ENCODE data around the gene POLE. TPM values are rescaled to one million over a fixed set of nuclear protein-coding genes. Genes with fewer than 3 reads are reported as not detected.

The POLE gene
- total and polyA plus RNA-seq, 9 of the 15 experiments (the other 6 are each of a cell fraction or from before 2014, with no cell fraction given), result 2.4 to 154 (median 49.6) TPM

DNA sequence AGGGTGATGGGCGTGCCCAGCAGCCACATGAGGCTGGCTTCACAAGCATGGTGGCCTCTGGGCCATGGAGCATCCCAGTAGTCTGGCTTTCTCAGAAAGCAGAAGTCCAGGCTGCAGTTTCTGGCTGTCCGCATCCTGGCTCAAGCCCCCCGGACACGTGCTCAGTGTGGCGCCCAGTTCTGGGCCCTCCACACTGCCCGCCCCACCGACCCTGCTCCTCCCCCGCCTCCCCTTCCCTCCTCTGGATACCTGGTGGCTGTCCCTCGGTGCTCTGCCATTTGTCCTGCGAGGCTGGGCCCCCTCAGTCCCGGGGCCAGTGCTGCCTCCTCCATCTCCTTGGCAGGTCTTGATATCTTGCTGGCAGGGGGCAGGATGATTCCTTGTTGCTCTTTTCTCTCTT is 108.3 kb downstream of the POLE start:
- no peak overlapping the region for H3K4me2 ChIP-seq (ENCODE audit: insufficient read depth, low read length)
- H3K79me2 ChIP-seq (ENCODE audit: control insufficient read depth, insufficient read depth, low read length), result no peaks in the 10 kb centered on the region
- 80% methylated on average over 8 of the region's 11 CpGs for WGBS (ENCODE audit: insufficient coverage, low coverage, missing lambda C conversion rate)
- no peak overlapping the region for H3K4me3 ChIP-seq
- CTCF ChIA-PET (ENCODE audit: low intra/inter-chr PET ratio), result no interaction called here
- peaks cover 0 to 20% of the 10 kb centered on the region in 2 experiments; a peak in 2 of 5 replicates for H3K4me1 ChIP-seq (replicated peaks in 1 of 2; ENCODE audit: control insufficient read depth in 2 of 2, insufficient read depth in 2 of 2, low read length in 2 of 2)
- DNase-seq (ENCODE audit: extremely low read depth in 1 of 4, low spot score in 3 of 4) (no peak), ATAC-seq (no peak), FAIRE-seq (no peak)
- H3K9me1 ChIP-seq (ENCODE audit: control insufficient read depth, insufficient read depth, low read length), result no peaks in the 10 kb centered on the region
- intact Hi-C loops (cut with micrococcal nuclease), result no loop called here
- H4K20me1 ChIP-seq (replicated peaks; ENCODE audit: control insufficient read depth, insufficient read depth, low read length), result no peaks in the 10 kb centered on the region; the same call in 1 of the 2 replicates
- peaks cover 78% of the 10 kb centered on the region; the same call in 2 of the 3 replicates for H3K36me3 ChIP-seq (ENCODE audit: control insufficient read depth, insufficient read depth, low read length)
- in situ Hi-C loops (cut with MboI), result no loop called here
- no peaks in the 10 kb centered on the region for H3K9me3 ChIP-seq (replicated peaks; ENCODE audit: control insufficient read depth, insufficient read depth, low read depth, low read length)
- no peak overlapping the region for H3K27ac ChIP-seq (ENCODE audit: extremely low read depth, low read depth, low read length)
- BruUV-seq (replicated peaks), result no TSS peak
- TF ChIP-seq FOXK2 (conservative IDR thresholded peaks at IDR 0.05 in 1 of 2, IDR thresholded peaks at IDR 0.05 in 1 of 2; ENCODE audit: low read depth in 2 of 2) (no peak), TAF1 (IDR thresholded peaks at IDR 0.05; ENCODE audit: control insufficient read depth, extremely low read depth, insufficient read depth, low read length, severe bottlenecking) (no peak), RFX5 (IDR thresholded peaks at IDR 0.05; ENCODE audit: low read depth, low read length) (no peak)
- no peak overlapping the region for H3K9ac ChIP-seq (ENCODE audit: insufficient read depth in 1 of 2, low read depth in 2 of 2, low read length in 2 of 2)
- POLR2A ChIA-PET, result no interaction called here
- H3K27me3 ChIP-seq (ENCODE audit: control insufficient read depth in 2 of 2, insufficient read depth in 2 of 2, low read length in 2 of 2), result no peaks in the 10 kb centered on the region
- no peak overlapping the region for H2AFZ ChIP-seq (ENCODE audit: low read depth, low read length)

DNA sequence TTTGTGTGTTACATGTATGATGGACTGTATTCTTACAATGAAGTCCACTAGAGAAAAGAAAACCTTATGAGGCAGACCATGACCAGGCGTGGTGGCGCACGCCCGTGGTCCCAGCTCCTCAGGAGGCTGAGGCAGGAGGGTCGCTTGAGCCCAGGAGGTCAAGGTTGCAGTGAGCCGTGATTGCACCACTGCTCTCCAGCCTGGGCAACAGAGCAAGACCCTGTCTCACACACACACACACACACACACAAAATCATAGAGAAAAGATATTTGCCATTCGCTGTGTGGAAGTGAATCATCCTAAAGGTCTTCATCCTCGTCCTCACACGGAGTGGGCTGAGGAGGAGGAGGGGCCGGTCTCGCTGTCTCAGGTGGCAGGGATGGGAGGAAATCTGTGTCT is 109.0 kb downstream of the POLE start:
- BruUV-seq (replicated peaks), result no TSS peak
- DNase-seq (ENCODE audit: extremely low read depth in 1 of 4, low spot score in 3 of 4), result no peak
- no peak overlapping the region for H3K4me3 ChIP-seq
- H3K79me2 ChIP-seq (ENCODE audit: control insufficient read depth, insufficient read depth, low read length), result no peaks in the 10 kb centered on the region
- H4K20me1 ChIP-seq (replicated peaks; ENCODE audit: control insufficient read depth, insufficient read depth, low read length), result no peaks in the 10 kb centered on the region; the same call in 1 of the 2 replicates
- POLR2A ChIA-PET, result no interaction called here
- no peaks in the 10 kb centered on the region for H3K9me3 ChIP-seq (replicated peaks; ENCODE audit: control insufficient read depth, insufficient read depth, low read depth, low read length)
- no peak overlapping the region for H3K4me2 ChIP-seq (ENCODE audit: insufficient read depth, low read length)
- no peak for TF ChIP-seq LEF1 (IDR thresholded peaks at IDR 0.05)
- TF ChIP-seq PHF8 (IDR thresholded peaks at IDR 0.05; ENCODE audit: borderline replicate concordance, low read length), result no peak
- TF ChIP-seq SETDB1 (IDR thresholded peaks at IDR 0.05; ENCODE audit: low read length), result no peak
- no peak for TF ChIP-seq RAD51 (IDR thresholded peaks at IDR 0.05; ENCODE audit: borderline replicate concordance, low read depth)
- peak; percentile 56 for TF ChIP-seq ZNF121 (CRISPR knock-in tag; conservative IDR thresholded peaks at IDR 0.05)
- TF ChIP-seq CEBPB (tag; IDR thresholded peaks at IDR 0.05), result no peak
- no peaks in the 10 kb centered on the region for H3K27me3 ChIP-seq (ENCODE audit: control insufficient read depth in 2 of 2, insufficient read depth in 2 of 2, low read length in 2 of 2)
- no peak overlapping the region for H2AFZ ChIP-seq (ENCODE audit: low read depth, low read length)
- in situ Hi-C loops (cut with MboI), result no loop called here
- H3K9ac ChIP-seq (ENCODE audit: insufficient read depth in 1 of 2, low read depth in 2 of 2, low read length in 2 of 2), result no peak overlapping the region; a peak in 1 of 4 replicates
- no peak for ATAC-seq
- H3K9me1 ChIP-seq (ENCODE audit: control insufficient read depth, insufficient read depth, low read length), result no peaks in the 10 kb centered on the region
- H3K4me1 ChIP-seq (replicated peaks in 1 of 2; ENCODE audit: control insufficient read depth in 2 of 2, insufficient read depth in 2 of 2, low read length in 2 of 2), result peaks cover 0 to 24% of the 10 kb centered on the region in 2 experiments; a peak in 2 of 5 replicates
- WGBS (ENCODE audit: insufficient coverage, low coverage, missing lambda C conversion rate), result 87% methylated on average over 11 of the region's 11 CpGs
- H3K27ac ChIP-seq (ENCODE audit: extremely low read depth, low read depth, low read length), result no peak overlapping the region
- H3K36me3 ChIP-seq (ENCODE audit: control insufficient read depth, insufficient read depth, low read length), result peaks cover 85% of the 10 kb centered on the region; the same call in 2 of the 3 replicates
- CTCF ChIA-PET (ENCODE audit: low intra/inter-chr PET ratio), result no interaction called here
- intact Hi-C loops (cut with micrococcal nuclease), result no loop called here
- no peak for FAIRE-seq
